H9 (cell line): ENCODE measurements around the gene ZNF208. TPM values are rescaled to one million over a fixed set of nuclear protein-coding genes. Genes with fewer than 3 reads are reported as not detected.

Experiments used
- DNase-seq: peaks from one replicate; pipeline ENCODE4 v3.0.0-alpha.2; 2017
- H2AFZ ChIP-seq: one replicate; pipeline ENCODE4 v1.6.1; 2013; ENCODE audit warnings: mild to moderate bottlenecking, low read length, control low read depth, moderate library complexity
- H2AK5ac ChIP-seq: 2 replicates; pipeline ENCODE4 v1.6.1; 2013; ENCODE audit warnings: low read length, control low read depth, mixed read lengths; ENCODE audit not compliant: insufficient read length
- H2BK120ac ChIP-seq: one replicate; pipeline ENCODE4 v1.6.1; 2013; ENCODE audit warnings: low read depth, mild to moderate bottlenecking, low read length, control low read depth, inconsistent platforms; ENCODE audit not compliant: poor library complexity, severe bottlenecking
- H2BK12ac ChIP-seq: 2 replicates; pipeline ENCODE4 v1.6.1; 2013; ENCODE audit warnings: low read length, control low read depth, mixed read lengths, low read depth; ENCODE audit not compliant: insufficient read length
- H2BK15ac ChIP-seq: 2 replicates; pipeline ENCODE4 v1.6.1; 2013; ENCODE audit warnings: low read depth, low read length, control low read depth
- H2BK20ac ChIP-seq: one replicate; pipeline ENCODE4 v1.6.1; 2013; ENCODE audit warnings: low read depth, mild to moderate bottlenecking, low read length, control low read depth, inconsistent platforms; ENCODE audit not compliant: poor library complexity, severe bottlenecking
- H2BK5ac ChIP-seq: 2 replicates; pipeline ENCODE4 v1.6.1; 2013; ENCODE audit warnings: low read length, control low read depth, mixed read lengths; ENCODE audit not compliant: insufficient read length
- H3K14ac ChIP-seq: 2 replicates; pipeline ENCODE4 v1.6.1; 2013; ENCODE audit warnings: low read length, control low read depth; ENCODE audit not compliant: insufficient read depth
- H3K18ac ChIP-seq: 2 replicates; pipeline ENCODE4 v1.6.1; 2013; ENCODE audit warnings: low read depth, mild to moderate bottlenecking, mixed read lengths, low read length, control low read depth; ENCODE audit not compliant: insufficient read length
- H3K23ac ChIP-seq: 2 replicates; pipeline ENCODE4 v1.6.1; 2013; ENCODE audit warnings: low read length, control low read depth, mixed read lengths, low read depth; ENCODE audit not compliant: insufficient read length
- H3K23me2 ChIP-seq: 2 replicates; pipeline ENCODE4 v1.6.1; 2013; ENCODE audit warnings: low read depth, mild to moderate bottlenecking, mixed read lengths, low read length, control low read depth; ENCODE audit not compliant: insufficient read length, poor library complexity, severe bottlenecking
- H3K27ac ChIP-seq: 2 replicates; pipeline ENCODE4 v1.5.1; 2013; ENCODE audit warnings: low read length, control low read depth, mixed read lengths, low read depth; ENCODE audit not compliant: insufficient read length
- H3K27me3 ChIP-seq: 2 replicates; pipeline ENCODE4 v1.6.1; 2013; ENCODE audit warnings: low read length, control low read depth, inconsistent platforms; ENCODE audit not compliant: insufficient read depth
- H3K4ac ChIP-seq: 2 replicates; pipeline ENCODE4 v1.6.1; 2013; ENCODE audit warnings: low read depth, mild to moderate bottlenecking, control low read depth, inconsistent platforms, low read length, moderate library complexity
- H3K4me1 ChIP-seq: 2 replicates; pipeline ENCODE4 v1.6.1; 2013; ENCODE audit warnings: low read length, control low read depth, inconsistent platforms; ENCODE audit not compliant: insufficient read depth
- H3K4me2 ChIP-seq: 2 replicates; pipeline ENCODE4 v1.6.1; 2013; ENCODE audit warnings: low read length, control low read depth, mixed read lengths; ENCODE audit not compliant: insufficient read length, insufficient read depth
- H3K56ac ChIP-seq: 2 replicates; pipeline ENCODE4 v1.6.1; 2013; ENCODE audit warnings: low read depth, mild to moderate bottlenecking, mixed read lengths, low read length, control low read depth; ENCODE audit not compliant: insufficient read length
- H3K79me1 ChIP-seq: 2 replicates; pipeline ENCODE4 v1.6.1; 2013; ENCODE audit warnings: low read depth, mild to moderate bottlenecking, moderate library complexity, low read length, control low read depth, inconsistent platforms; ENCODE audit not compliant: insufficient read depth, poor library complexity, severe bottlenecking
- H3K79me2 ChIP-seq: 2 replicates; pipeline ENCODE4 v1.6.1; 2013; ENCODE audit warnings: low read length, control low read depth, inconsistent platforms; ENCODE audit not compliant: insufficient read depth
- H3K9ac ChIP-seq: 2 replicates; pipeline ENCODE4 v1.6.1; 2013; ENCODE audit warnings: low read length, control low read depth, mixed read lengths; ENCODE audit not compliant: insufficient read length; ENCODE audit errors: extremely low read depth
- H3K9me3 ChIP-seq: one replicate; pipeline ENCODE4 v1.6.1; 2013; ENCODE audit warnings: low read depth, low read length, inconsistent platforms; ENCODE audit not compliant: control insufficient read depth
- H3T11ph ChIP-seq: one replicate; pipeline ENCODE4 v1.6.1; 2013; ENCODE audit warnings: mild to moderate bottlenecking, low read length, control low read depth, inconsistent platforms
- H4K20me1 ChIP-seq: one replicate; pipeline ENCODE4 v1.6.1; 2013; ENCODE audit not compliant: control insufficient read depth, insufficient read length, insufficient read depth
- H4K5ac ChIP-seq: 2 replicates; pipeline ENCODE4 v1.6.1; 2013; ENCODE audit warnings: low read depth, mild to moderate bottlenecking, mixed read lengths, low read length, control low read depth; ENCODE audit not compliant: insufficient read length
- H4K8ac ChIP-seq: replicated peaks from 2 replicates; pipeline ENCODE4 v1.6.1; 2013; ENCODE audit warnings: low read length, control low read depth, mixed read lengths, low read depth; ENCODE audit not compliant: insufficient read length
- H4K91ac ChIP-seq: 2 replicates; pipeline ENCODE4 v1.6.1; 2013; ENCODE audit warnings: low read depth, mild to moderate bottlenecking, moderate library complexity, mixed read lengths, low read length, control low read depth; ENCODE audit not compliant: insufficient read length
- H3K27ac Mint-ChIP-seq, 3 experiments: 2 replicates in 2 of 3; 3 replicates in 1 of 3; pipeline ENCODE4 v1.8.0; 2020 to 2021; ENCODE audit warnings: mixed read lengths in 3 of 3, mild to moderate bottlenecking in 1 of 3, moderate library complexity in 1 of 3
- H3K27me3 Mint-ChIP-seq: 2 replicates; pipeline ENCODE4 v1.8.0; 2021; ENCODE audit warnings: low read depth, mild to moderate bottlenecking, moderate library complexity, mixed read lengths
- H3K36me3 Mint-ChIP-seq, 3 experiments: 2 replicates in 2 of 3; 3 replicates in 1 of 3; pipeline ENCODE4 v1.8.0; 2020 to 2021; ENCODE audit warnings: low read depth in 3 of 3, mixed read lengths in 3 of 3; ENCODE audit not compliant: insufficient read depth in 1 of 3
- H3K4me1 Mint-ChIP-seq, 2 experiments: 2 replicates each; pipeline ENCODE4 v1.8.0; 2020; ENCODE audit warnings: mixed read lengths in 2 of 2
- H3K4me3 Mint-ChIP-seq, 2 experiments: 2 replicates in 1 of 2; 3 replicates in 1 of 2; pipeline ENCODE4 v1.8.0; 2020 to 2021; ENCODE audit warnings: mild to moderate bottlenecking in 2 of 2, mixed read lengths in 2 of 2, moderate library complexity in 1 of 2
- H3K9me3 Mint-ChIP-seq, 2 experiments: 2 replicates in 1 of 2; 3 replicates in 1 of 2; pipeline ENCODE4 v1.8.0; 2020; ENCODE audit warnings: mild to moderate bottlenecking in 2 of 2, mixed read lengths in 2 of 2, moderate library complexity in 1 of 2
- CTCF ChIP-seq: fragments of 200-600 bp; sonication (generic); conservative IDR thresholded peaks from 3 replicates; pipeline ENCODE4 v1.8.0; 2021; ENCODE audit warnings: antibody characterized with exemption, mild to moderate bottlenecking
- WGBS: extraction: QIAGEN DNeasy Blood & Tissue Kit; methylation state at CpG from one replicate; pipeline ENCODE4 v1.1.7; 2013; ENCODE audit warnings: missing lambda C conversion rate, low lambda C conversion rate, mixed read lengths; ENCODE audit not compliant: insufficient read length; ENCODE audit errors: extremely low coverage; 5-methylcytosine and 5-hydroxymethylcytosine counted together
- total RNA-seq: library from RNA; stranded (reverse); gene quantifications from 2 replicates; pipeline ENCODE4 v1.2.1, GENCODE V29; 2021

ZNF208 gene
- total RNA-seq, 1 experiment from 2014 or later = not detected

GRCh38 chr19:21908066-21908465 is 102.7 kb downstream of the ZNF208 start:
- H3K79me2 ChIP-seq = no peaks in the 10 kb centered on the region
- no CpG with 5 or more reads among the region's 3 CpGs for WGBS
- H2AK5ac ChIP-seq = no peak overlapping the region
- H3K9ac ChIP-seq = no peak overlapping the region
- no peaks in the 10 kb centered on the region for H4K20me1 ChIP-seq
- H2BK120ac ChIP-seq = no peak overlapping the region
- no peak overlapping the region for H3K27ac ChIP-seq
- no peak overlapping the region for H3K56ac ChIP-seq
- H3K23ac ChIP-seq = no peak overlapping the region
- no peak overlapping the region for H3T11ph ChIP-seq
- H3K27me3 Mint-ChIP-seq = no peaks in the 10 kb centered on the region
- H4K91ac ChIP-seq = no peak overlapping the region
- H3K18ac ChIP-seq = no peak overlapping the region
- H3K27me3 ChIP-seq = no peaks in the 10 kb centered on the region
- no peaks in the 10 kb centered on the region for H3K4me1 ChIP-seq
- no peak overlapping the region for H4K5ac ChIP-seq
- no peak overlapping the region for H3K27ac Mint-ChIP-seq
- no peak for TF ChIP-seq CTCF
- H3K4me2 ChIP-seq = no peak overlapping the region
- H2BK12ac ChIP-seq = no peak overlapping the region
- no peaks in the 10 kb centered on the region for H3K79me1 ChIP-seq
- H2BK20ac ChIP-seq = no peak overlapping the region
- no peak overlapping the region for H2BK5ac ChIP-seq
- peaks cover 96 to 99% of the 10 kb centered on the region in 2 experiments for H3K9me3 Mint-ChIP-seq
- no peak overlapping the region for H3K14ac ChIP-seq
- no peaks in the 10 kb centered on the region for H3K4me1 Mint-ChIP-seq
- no peaks in the 10 kb centered on the region for H3K23me2 ChIP-seq
- H2BK15ac ChIP-seq = no peak overlapping the region
- DNase-seq = no peak
- no peak overlapping the region for H2AFZ ChIP-seq
- no peak overlapping the region for H3K4ac ChIP-seq
- H3K4me3 Mint-ChIP-seq = no peak overlapping the region
- H3K36me3 Mint-ChIP-seq = peaks cover 0 to 36% (median 18%) of the 10 kb centered on the region in 3 experiments; a peak in 5 of 7 replicates
- no peak overlapping the region for H4K8ac ChIP-seq
- peaks cover 99% of the 10 kb centered on the region for H3K9me3 ChIP-seq
